GM20431 (cell line): ENCODE measurements around the gene ANKRD42.

Experiments
- in situ Hi-C: fragments of 300-500 bp; cut with MseI, MboI; formaldehyde crosslinking; loops from one replicate; pipeline ENCODE4 v1.15.0; 2020; ENCODE audit warnings: low sequenced_read_pairs; ENCODE audit not compliant: unreplicated experiment

The ANKRD42 gene

GRCh38 chr11:83193315-83194280 lies at the start of gene ANKRD42:
TSS of gene ANKRD42 (plus strand) at chr11:83193712. CDS start at chr11:83194671, 959 bp downstream.
- in situ Hi-C loops = no loop called here

DNA sequence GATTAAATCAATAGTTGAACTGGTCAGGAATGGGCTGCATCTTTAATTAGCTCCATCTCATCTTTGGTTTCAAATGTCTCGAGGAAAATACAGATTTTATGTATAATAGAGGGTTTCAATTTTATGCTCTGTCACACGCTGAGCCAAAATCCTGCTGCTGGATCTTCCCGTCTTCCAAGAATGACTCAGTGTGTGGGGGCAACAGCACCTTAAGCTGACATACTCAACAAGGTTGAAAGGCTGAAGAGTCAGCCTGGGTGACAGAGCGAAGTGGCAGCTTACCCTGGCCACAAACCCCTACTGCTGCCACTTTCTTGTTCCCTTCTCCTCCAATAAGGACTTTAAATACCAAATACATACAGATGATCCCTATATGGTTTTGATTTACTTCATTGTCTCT lies 45.6 kb upstream of the ANKRD42 start:
- in situ Hi-C loops = no loop called here

DNA sequence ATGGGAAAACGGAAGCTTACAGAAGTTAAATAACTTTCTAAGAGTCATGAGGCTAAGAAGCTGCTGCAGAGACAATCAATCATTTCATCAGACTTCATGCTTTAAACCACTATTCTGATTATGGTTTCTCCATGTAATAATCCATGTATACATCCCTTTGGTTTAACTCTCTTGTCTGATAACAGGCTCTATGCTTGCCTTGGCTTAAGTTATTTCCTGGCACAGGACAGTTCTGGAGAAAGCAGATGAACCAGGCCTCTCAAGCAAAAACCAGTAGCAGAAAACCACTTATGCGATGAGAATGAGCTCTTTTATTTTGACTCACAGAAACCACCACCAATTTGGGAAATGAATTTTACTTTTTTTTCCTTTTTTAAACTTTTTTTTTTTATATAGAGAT lies 43.1 kb upstream of the ANKRD42 start:
- in situ Hi-C loops = no loop called here

GRCh38 chr11:83151274-83151977 lies 42.1 kb upstream of the ANKRD42 start:
- in situ Hi-C loops = no loop called here

GRCh38 chr11:83152264-83152663 lies 41.2 kb upstream of the ANKRD42 start:
- in situ Hi-C loops = no loop called here

- in situ Hi-C loops = no loop called here
These were observed 39.7 kb upstream of the ANKRD42 start for GRCh38 chr11:83153764-83154163.

- in situ Hi-C loops = no loop called here
These were observed 37.1 kb upstream of the ANKRD42 start for GRCh38 chr11:83156144-83156995.

DNA sequence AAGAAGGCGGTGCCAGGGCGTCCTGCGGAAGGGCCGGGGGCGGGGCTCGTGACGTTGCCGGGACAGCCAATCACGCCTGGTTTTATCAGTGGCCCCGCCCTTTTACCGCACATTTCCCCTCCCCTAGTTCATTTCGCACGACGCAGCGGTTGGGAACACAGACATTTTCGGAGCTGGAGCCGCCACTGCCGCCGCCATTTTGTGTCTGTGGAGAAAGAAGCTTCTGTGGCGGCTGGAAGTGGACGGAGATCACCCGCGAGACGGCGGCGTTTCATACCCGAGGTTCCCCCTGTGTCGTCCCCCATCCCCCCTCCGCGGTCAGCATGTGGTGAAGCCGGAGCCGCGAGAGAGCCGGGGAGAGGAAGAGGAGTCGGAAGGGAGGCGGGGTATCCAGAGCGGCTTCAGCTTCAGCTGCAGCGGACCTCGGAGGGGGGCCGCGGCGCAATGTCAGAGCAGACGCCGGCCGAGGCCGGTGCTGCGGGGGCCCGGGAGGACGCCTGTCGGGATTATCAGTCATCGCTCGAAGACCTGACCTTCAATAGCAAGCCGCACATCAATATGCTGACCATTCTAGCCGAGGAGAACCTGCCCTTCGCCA lies 36.4 kb upstream of the ANKRD42 start, which contains the start of gene PCF11:
PCF11 (plus strand) TSS at position 136 of the 598 bp plus-strand sequence; CDS start at position 445, 309 bp downstream.
- in situ Hi-C loops = no loop called here

GRCh38 chr11:83157594-83158356 lies 35.7 kb upstream of the ANKRD42 start:
- in situ Hi-C loops = no loop called here

DNA sequence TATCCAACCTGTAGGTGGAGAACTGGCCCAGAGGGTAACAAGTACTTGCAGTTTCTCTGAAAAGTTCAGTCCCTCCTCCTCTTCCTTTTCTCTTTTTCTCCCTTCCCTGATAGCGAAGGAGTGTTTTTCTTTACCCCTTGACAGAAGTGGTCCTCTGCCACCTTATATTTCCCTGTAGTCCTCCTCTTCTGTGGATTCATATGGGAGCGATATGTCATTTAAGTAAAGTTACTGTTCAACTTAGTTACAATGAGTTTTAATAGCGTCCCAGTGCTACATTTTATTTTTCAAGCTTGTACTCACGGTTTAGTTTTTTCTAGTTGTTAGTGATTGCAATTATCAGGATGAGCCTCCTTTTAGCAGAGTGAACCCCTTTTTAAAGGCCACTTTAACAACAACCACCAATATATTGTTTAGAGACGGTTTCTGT lies 35.1 kb upstream of the ANKRD42 start:
- in situ Hi-C loops = no loop called here

DNA sequence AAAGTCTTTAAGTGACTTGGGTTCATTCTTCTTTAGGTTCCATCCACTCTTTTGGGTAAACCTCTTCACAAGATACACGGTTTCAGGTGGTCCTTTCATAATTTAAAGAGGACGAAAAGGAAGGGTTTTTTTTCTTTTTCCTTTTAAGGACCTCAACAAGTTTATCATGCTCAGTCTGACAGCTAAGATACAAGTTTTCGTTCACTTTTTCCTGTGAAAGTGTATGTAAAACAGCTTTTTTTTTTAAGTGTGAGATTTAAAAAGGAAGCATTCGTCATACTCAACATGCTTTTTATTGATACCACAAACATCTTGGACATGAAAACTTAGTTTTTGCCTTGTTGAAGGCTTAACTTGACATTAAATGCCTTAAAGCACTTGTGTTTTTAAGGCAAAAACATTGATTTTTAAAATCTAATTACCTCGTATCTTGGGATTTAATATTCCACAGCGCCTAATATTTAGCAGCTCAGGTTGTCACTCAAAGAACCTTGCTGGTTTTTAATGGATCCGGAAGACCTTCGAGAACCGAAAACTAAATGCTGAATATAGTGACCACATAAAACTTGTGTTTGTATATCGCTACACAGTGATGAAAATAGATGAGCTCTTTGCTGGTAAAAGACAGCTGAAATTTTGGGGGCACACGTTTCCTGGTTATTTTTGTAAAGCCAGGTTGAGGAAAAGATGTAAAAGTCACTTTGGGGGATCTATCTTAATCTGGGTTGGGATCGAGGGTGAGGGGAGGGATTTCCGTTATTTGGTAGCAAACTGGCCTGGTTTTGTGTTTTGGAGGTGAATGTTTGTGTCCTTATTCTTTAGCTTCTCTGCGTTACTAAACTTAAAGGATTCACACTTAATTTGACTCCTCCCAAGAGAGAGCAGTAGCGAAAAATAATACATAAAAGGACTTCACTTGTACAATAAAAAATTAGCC lies 34.3 kb upstream of the ANKRD42 start:
- in situ Hi-C loops = no loop called here

DNA sequence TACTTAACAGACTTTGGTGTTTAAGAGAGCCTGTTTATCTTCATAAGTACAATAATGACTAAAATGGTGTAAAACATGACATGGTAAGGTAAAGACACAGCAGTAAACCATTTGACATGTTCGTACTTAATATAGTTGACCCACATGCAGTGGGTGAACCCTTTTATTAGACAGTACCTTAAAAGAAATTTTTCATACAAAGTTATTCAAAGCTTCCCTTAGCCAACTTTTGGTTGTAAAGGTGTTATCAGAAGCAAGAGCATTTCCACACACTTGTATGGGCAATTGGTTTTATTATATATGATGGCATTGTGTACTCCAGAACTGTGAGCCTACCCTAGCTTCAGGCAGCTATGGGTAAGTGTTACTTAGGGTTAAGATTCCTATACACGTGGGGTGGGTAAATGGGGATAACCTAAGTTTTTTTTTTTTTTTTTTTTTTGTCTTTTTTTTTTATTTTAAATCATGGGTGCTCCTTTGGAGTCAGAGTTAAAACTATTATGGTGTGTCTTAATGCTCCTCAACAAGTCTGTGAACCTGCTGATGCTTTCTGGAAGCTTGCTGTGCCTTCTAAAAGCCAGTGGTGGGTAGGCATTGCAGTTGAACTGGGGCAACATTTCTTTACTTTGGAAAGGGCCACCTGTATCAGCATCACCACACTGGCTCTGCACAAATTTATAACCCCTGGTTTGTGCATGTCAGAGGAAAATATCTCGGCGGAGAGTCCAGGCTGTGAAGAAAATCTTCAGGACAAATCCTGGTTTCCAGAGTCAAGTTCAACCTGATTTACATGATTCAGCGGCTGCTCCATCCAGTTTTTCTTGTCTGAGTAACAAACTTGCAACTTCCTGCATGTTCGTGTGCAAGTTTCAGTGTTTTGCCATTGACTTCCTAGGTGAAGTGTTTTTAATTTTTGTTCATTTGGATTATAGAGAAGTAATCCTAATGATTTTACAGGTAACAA lies 33.3 kb upstream of the ANKRD42 start:
- in situ Hi-C loops = no loop called here

DNA sequence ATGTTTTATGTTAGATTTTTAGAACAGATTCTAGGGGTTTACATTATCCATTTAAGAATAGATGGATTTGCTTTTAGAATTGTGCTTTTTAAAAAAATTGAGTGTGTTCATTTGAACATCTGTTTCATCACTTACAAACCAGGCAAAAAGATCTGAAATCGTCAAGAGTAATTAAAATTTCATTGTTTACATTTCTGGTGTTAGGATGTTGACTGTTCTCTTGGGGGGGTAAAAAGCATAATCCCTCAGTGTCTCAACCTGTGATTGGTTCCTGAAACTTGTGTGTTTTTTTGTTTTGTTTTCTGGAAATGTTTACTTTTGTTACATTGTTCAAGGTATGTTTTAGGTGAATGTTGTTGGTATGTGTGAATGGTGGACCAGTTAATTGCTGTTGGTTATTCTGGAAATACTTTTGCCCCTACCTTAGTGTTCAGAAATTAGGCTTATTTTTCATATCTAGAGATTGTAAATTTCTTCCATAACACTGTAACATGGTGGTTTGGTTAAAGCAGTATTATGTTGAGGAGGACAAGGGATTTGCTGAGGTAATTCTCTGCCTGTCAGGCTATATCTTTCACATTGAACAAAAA lies 31.8 kb upstream of the ANKRD42 start:
- in situ Hi-C loops = no loop called here

DNA sequence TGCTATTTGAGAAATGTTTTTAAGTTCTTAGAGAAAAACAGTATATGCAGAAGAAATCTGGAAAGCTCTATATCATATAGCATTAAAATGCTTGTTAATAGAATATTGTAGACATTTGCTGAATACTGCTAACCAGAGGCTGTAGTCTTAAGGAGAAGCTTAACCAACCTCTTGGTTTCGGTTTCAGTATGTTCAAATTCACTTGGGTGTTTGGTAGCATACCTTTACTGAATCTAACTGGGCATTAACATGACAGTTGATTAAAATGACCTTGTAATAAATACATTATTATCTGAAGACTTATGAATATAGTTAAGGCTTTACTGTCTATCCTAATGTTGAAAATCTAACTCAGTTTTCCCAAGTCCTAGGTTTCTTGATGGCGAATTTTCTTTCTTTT lies 31.1 kb upstream of the ANKRD42 start:
- in situ Hi-C loops = no loop called here

DNA sequence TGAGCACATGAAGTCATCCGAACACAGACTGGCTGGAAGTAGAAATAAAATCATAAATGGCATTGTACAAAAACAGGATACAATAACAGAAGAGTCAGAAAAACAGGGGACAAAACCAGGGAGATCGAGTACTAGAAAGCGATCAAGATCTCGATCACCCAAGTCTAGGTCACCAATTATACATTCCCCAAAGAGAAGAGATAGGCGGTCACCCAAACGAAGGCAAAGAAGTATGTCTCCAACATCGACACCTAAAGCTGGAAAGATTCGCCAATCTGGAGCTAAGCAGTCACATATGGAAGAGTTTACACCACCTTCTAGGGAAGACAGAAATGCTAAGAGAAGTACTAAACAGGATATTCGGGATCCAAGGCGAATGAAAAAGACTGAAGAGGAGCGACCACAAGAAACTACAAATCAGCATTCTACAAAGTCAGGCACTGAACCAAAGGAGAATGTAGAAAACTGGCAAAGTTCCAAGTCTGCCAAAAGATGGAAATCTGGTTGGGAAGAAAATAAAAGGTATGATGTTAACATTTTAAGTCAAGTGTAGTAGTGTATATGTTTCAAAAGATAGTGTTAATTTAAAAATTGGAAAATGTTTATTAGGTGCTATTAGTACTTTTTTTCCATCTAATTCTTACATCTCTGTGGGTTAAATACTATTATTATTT lies 27.2 kb upstream of the ANKRD42 start:
- in situ Hi-C loops = no loop called here

GRCh38 chr11:83168756-83169155 lies 24.8 kb upstream of the ANKRD42 start:
- in situ Hi-C loops = no loop called here
